ENCODE results near the gene EPHB2.

Gene EPHB2

DNA sequence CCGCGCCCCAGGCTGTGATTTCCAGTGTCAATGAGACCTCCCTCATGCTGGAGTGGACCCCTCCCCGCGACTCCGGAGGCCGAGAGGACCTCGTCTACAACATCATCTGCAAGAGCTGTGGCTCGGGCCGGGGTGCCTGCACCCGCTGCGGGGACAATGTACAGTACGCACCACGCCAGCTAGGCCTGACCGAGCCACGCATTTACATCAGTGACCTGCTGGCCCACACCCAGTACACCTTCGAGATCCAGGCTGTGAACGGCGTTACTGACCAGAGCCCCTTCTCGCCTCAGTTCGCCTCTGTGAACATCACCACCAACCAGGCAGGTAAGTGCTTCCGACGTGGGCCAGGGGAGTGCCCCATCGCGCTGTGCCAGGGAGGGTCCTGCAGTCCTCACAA, 154.2 kb downstream of the EPHB2 start:
- no peak for DNase-seq

- no peak for DNase-seq
Measured at GRCh38 chr1:22865736-22866135, 155.1 kb downstream of the EPHB2 start.

DNA sequence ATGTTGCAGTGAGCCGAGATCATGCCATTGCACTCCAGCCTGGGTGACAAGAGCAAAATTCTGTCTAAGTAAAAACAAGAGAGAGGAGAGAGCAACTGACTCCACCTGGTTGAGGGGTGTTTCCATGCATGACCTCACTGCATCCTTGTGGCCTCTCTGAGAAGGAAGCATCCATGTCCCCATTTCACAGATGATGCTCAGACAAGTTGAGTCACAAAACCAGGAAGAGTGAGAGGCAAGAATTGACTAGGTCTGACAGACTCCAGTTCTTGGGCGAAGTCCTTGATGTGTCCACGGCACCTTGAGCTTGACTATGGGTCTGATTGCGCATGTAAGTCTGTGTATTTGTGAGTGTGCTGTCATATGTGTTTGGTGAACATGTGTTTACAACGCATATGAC, 156.2 kb downstream of the EPHB2 start:
- DNase-seq, result no peak

DNA sequence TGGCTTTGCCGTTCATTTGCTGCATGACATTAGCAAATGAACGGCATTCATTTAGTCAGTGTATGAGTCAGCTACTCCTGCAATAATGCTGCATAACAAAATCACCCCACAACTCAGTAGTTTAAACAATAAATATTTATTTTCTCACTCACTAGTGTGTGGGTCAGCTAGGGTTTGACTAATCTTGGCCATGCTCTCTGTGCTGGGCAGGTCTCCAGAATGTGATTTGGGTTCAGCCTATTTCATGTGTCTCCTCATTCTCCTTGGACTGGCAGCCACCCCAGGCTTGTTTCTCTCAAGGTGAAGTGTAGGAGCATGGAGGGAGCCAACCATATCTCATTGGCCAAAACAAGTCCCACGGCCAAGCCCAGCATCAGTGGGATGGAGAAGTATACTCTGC, 157.7 kb downstream of the EPHB2 start:
- no peak for DNase-seq

DNA sequence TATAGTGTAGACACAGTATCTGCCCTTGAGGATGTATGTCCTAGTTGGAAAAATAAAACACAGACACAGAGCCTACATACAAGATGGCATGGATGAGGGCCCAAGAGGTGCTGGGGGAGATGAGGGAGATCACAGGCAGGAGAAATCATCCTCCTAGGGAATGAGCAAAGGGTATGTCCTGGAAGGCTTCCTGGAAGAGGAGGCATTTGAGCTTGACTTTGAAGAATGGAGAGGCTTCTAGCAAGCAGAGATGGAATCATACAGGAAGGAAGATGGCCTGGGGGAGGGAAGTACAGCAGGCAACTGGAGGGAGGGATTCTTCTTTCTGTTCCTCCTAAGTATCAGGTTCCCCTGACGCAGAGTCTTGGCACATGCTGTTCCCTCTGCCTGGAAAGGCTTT, 158.7 kb downstream of the EPHB2 start:
- no peak for DNase-seq

- no peak for DNase-seq
Measured at GRCh38 chr1:22870201-22870871, 159.7 kb downstream of the EPHB2 start.

- no peak for DNase-seq
Measured at GRCh38 chr1:22872981-22873664, 162.5 kb downstream of the EPHB2 start.

DNA sequence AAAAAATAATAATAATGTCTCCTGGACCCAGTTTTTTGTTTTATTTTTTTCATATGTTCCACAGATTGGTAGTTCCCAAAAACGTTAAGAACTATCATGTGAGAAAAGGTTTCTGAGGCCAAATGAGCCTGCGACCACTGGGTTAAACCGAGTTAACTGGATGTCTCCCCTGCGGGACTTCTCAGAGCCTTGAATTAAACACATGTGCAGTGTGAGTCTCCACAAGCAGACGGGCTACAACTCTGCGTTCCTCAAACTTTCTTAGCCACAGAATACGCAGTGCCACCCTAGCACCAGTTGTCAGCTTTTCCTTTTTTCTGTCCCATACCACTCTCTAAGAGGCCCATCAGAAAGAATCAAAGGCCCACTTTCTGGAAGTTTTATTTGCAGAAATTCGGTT, 164.1 kb downstream of the EPHB2 start:
- no peak for DNase-seq

DNA sequence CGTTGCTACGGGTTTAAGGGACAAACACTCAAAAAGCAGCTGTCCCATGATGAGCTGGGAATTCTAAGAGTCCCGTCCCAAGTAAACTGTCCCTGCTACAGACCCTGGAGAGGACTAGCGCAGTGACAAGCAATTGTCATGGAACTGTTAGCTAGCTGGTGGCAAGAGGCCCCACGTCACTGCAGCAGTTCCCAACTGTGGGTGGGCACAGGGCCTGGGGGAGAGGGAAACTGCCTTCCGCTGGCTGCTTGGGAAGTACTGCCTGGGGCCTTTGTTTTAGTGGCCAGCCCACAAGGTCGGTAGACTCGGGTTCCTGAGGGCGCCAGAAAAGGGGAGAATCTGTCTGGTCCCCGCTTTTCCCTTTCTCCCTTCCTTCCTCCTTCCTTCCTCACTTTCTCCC, 164.6 kb downstream of the EPHB2 start:
- no peak for DNase-seq

- DNase-seq, result no peak
Measured at GRCh38 chr1:22875841-22876240, 165.2 kb downstream of the EPHB2 start.

GRCh38 chr1:22876359-22877111, 165.9 kb downstream of the EPHB2 start:
- no peak for DNase-seq

GRCh38 chr1:22877112-22877915, 166.7 kb downstream of the EPHB2 start:
- no peak for DNase-seq

DNA sequence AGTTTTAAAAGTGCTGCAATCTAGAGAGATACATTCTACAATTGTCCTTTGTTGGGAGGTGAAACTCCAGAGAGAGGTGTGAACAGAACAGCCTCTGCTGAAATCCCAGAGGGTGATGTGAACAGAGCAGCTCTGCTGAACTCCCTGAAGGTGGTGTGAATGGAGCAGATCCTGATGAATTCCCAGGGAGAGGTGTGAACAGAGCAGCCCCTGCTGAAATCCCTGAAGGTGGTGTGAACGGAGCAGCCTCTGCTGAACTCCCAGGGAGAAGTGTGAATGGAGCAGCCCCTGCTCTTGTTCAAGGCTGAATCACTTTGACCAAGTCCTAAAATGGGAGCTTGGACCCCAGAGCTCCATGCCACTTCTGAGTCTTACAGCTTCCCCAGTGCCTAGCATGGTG, 167.3 kb downstream of the EPHB2 start:
- DNase-seq, result no peak

- DNase-seq, result no peak
Measured at GRCh38 chr1:22878626-22879025, 168.0 kb downstream of the EPHB2 start.

GRCh38 chr1:22879445-22879844, 168.8 kb downstream of the EPHB2 start:
- no peak for DNase-seq

DNA sequence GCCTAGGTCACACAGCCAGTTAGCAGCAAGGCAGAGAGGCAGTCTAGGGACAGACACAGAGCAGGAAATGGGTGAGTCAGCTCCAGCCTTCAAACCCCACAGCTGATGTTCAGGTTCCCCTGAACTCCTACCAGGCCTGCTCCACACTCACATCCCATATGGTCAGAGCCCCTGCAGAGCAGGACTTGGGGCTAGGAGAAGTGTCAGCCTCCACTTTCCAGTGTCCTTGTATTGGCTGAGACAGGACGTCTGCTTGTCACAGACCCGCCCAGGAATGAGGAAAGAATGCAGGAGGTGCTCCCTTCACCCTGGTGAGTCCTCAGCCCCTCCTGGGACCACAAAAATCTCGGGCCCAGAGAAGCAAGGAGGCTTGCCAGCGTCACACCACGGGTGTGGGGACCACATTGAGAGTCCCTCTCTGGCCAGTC, 169.5 kb downstream of the EPHB2 start:
- DNase-seq, result no peak

DNA sequence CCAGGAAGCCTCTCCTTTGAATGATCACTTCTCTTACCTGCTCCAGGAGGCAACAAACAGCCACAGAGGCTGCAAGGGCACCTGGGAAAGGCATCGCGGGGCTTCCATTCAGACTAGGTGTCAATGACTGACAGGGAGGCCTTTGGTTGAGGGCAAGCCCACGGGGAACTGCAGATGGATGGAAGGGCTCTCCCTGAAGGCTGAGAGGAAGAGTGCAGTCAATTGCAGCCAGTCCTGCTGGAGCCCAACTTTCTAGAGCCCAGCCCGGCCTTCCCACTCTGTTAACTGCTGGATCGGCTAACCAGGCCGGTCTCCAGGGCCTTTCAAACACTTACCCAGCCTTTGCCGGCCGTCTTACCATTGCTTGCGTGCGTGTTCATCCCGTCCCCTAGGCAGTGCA, 172.8 kb downstream of the EPHB2 start:
- DNase-seq, result no peak

DNA sequence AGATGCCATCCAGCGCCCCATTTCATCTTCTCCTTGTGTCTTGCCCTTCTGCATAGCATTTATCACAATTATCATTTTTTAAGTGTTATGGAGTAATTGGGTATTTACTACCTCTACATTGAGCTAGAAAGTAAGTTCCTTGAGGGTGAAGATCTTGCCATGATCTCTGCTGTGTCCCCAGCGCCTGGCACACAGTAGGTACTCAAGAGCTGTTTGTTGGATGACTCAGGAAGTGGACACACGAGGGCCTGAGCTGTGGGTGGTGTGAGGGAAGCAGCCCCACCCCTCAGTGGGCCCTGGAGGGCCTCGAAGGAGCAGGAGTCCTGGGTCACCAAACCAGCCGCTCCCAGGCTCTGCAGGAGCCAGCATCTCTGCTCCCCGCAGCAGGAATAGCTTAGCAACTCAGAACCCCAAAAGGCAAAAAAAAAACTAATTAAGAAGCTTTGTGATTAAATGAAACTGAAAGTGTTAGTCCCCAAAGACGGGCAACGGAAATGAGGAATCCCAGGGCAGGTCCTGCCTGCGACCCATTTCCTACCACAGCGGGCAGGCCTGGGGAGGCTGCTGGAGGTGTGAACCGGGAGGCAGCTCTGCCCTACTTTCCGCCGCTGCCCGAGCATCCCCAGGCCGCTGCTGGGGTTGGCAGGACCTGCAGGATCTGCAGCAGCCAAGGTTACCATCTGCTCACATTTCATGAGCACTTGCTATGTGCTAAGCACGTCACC, 174.3 kb downstream of the EPHB2 start:
- DNase-seq, result no peak

DNA sequence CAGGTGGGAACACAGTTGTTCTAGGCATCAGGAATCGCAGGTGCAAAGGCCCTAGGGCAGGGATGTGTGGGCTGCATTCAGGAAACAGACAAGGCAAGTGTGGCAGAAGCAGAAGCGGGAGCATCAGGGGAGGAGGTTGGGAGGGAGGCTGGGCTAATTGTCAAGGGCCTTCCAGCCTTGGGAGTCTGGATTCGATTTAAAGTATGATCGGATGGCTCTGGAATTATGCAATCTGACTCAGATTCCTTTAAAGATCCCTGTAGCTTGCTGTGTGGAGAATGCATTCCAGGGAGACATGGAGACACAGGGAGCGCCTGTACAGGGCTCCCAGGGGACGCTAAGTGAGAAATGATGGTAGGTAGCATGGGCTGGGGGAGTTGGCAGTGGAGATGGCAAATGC, 175.6 kb downstream of the EPHB2 start:
- DNase-seq, result no peak

GRCh38 chr1:22887491-22887890, 176.9 kb downstream of the EPHB2 start:
- DNase-seq, result no peak

GRCh38 chr1:22888320-22889075, 177.9 kb downstream of the EPHB2 start:
- no peak for DNase-seq

All from hippocampal formation (tissue), 2 donors.